Endothelial cell of umbilical vein (primary cell): ENCODE measurements around the gene ZNF142. TPM values are rescaled to one million over a fixed set of nuclear protein-coding genes. Genes with fewer than 3 reads are reported as not detected.

ENCODE experiments used
- BruUV-seq: library from RNA; stranded (reverse); fragments of 400-500 nt; replicated peaks from 2 replicates; lab custom pipeline; 2021; lab: Mats Ljungman, UMichigan
- CTCF ChIA-PET: fragments of 300-600, 350-600 bp; sonication (Branson Sonifier 250); formaldehyde crosslinking; loops from one replicate; lab custom pipeline; 2021; ENCODE audit warnings: antibody characterized with exemption, inconsistent platforms; lab: Charles Lee
- POLR2A ChIA-PET: fragments of 300-600, 350-600 bp; sonication (Branson Sonifier 250); formaldehyde crosslinking; loops from one replicate; lab custom pipeline; 2021; ENCODE audit warnings: antibody characterized with exemption, inconsistent platforms; lab: Charles Lee
- DNase-seq: peaks from one replicate; pipeline ENCODE4 v3.0.0-alpha.2; 2011; ENCODE audit warnings: low read depth, low spot score
- FAIRE-seq: peaks from 2 replicates; lab custom pipeline; 2011; peaks lifted over from hg19 to GRCh38; lab: Jason Lieb, UNC
- H2AFZ ChIP-seq: 2 replicates; pipeline ENCODE4 v1.6.0; 2012; ENCODE audit warnings: low read depth, low read length, control low read depth, inconsistent platforms
- H3K27ac ChIP-seq: 2 replicates; pipeline ENCODE4 v1.5.1; 2011; ENCODE audit warnings: low read depth, mild to moderate bottlenecking, control low read depth, low read length, moderate library complexity; ENCODE audit not compliant: insufficient read depth
- H3K27me3 ChIP-seq, 2 experiments: 2 replicates each; pipeline versions ENCODE4 v1.6.0 to v1.6.1; 2011; ENCODE audit warnings: low read length in 2 of 2, mixed read lengths in 1 of 2; ENCODE audit not compliant: control insufficient read depth in 2 of 2, insufficient read depth in 2 of 2
- H3K36me3 ChIP-seq, 2 experiments: 2 replicates in 1 of 2; 3 replicates in 1 of 2; pipeline ENCODE4 v1.5.1; 2011; ENCODE audit warnings: low read length in 2 of 2, mild to moderate bottlenecking in 1 of 2, moderate library complexity in 1 of 2; ENCODE audit not compliant: control insufficient read depth in 2 of 2, insufficient read depth in 2 of 2; ENCODE audit errors: extremely low read depth in 1 of 2
- H3K4me1 ChIP-seq: 3 replicates; pipeline ENCODE4 v1.5.1; 2011; ENCODE audit warnings: mild to moderate bottlenecking, low read length; ENCODE audit not compliant: control insufficient read depth, insufficient read depth; ENCODE audit errors: extremely low read depth
- H3K4me2 ChIP-seq: 2 replicates; pipeline ENCODE4 v1.6.1; 2011; ENCODE audit warnings: low read length, control low read depth, mixed read lengths; ENCODE audit not compliant: insufficient read depth
- H3K4me3 ChIP-seq, 3 experiments: fragments of 200-600 bp in 1 of 3; sonication (generic), shearing (Covaris generic) in 1 of 3; replicated peaks in 1 of 3; 2 replicates each; pipeline ENCODE4 v1.5.1; 2011 to 2016; ENCODE audit warnings: control low read depth in 3 of 3, low read length in 3 of 3, mild to moderate bottlenecking in 2 of 3, inconsistent platforms in 1 of 3, low read depth in 1 of 3, moderate library complexity in 1 of 3; ENCODE audit not compliant: insufficient read depth in 1 of 3
- H3K79me2 ChIP-seq: 2 replicates; pipeline ENCODE4 v1.6.0; 2012; ENCODE audit warnings: low read length, inconsistent platforms; ENCODE audit not compliant: control insufficient read depth, insufficient read depth
- H3K9ac ChIP-seq: replicated peaks from 2 replicates; pipeline ENCODE3; 2011; ENCODE audit warnings: low read length, control low read depth; ENCODE audit not compliant: insufficient read depth; ENCODE audit errors: extremely low read depth
- H3K9me1 ChIP-seq: replicated peaks from 3 replicates; pipeline ENCODE4 v1.6.0; 2011; ENCODE audit warnings: mild to moderate bottlenecking, low read length; ENCODE audit not compliant: control insufficient read depth, insufficient read depth; ENCODE audit errors: extremely low read depth
- H3K9me3 ChIP-seq: replicated peaks from 2 replicates; pipeline ENCODE4 v1.5.1; 2012; ENCODE audit warnings: low read length, inconsistent platforms; ENCODE audit not compliant: control insufficient read depth, insufficient read depth
- H4K20me1 ChIP-seq: replicated peaks from 2 replicates; pipeline ENCODE3; 2011; ENCODE audit warnings: mild to moderate bottlenecking, low read length; ENCODE audit not compliant: control insufficient read depth, insufficient read depth; ENCODE audit errors: extremely low read depth
- CTCF ChIP-seq, 2 donors: IDR thresholded peaks; 1 replicate in 1 of 2; 2 replicates in 1 of 2; pipeline ENCODE4 v1.5.1; 2011; ENCODE audit warnings: low read length in 2 of 2, mild to moderate bottlenecking in 2 of 2, moderate library complexity in 2 of 2, control low read depth in 1 of 2, inconsistent platforms in 1 of 2, low read depth in 1 of 2; ENCODE audit not compliant: insufficient read depth in 1 of 2; ENCODE audit errors: extremely low read depth in 1 of 2
- EZH2 ChIP-seq: IDR thresholded peaks from 2 replicates; pipeline ENCODE4 v1.6.1; 2012; ENCODE audit warnings: borderline replicate concordance, low read depth, mild to moderate bottlenecking, moderate library complexity, low read length, inconsistent platforms; ENCODE audit not compliant: severe bottlenecking
- FOS ChIP-seq: IDR thresholded peaks from 2 replicates; pipeline ENCODE4 v1.6.1; 2011; ENCODE audit warnings: mild to moderate bottlenecking, low read length, moderate library complexity, borderline replicate concordance; ENCODE audit not compliant: insufficient read depth
- GATA2 ChIP-seq: IDR thresholded peaks from 2 replicates; pipeline ENCODE4 v1.7.0; 2011; ENCODE audit warnings: low read depth, mild to moderate bottlenecking, moderate library complexity, mixed read lengths, low read length; ENCODE audit not compliant: insufficient read length, insufficient read depth
- JUN ChIP-seq: IDR thresholded peaks from 2 replicates; pipeline ENCODE4 v1.6.1; 2011; ENCODE audit warnings: borderline replicate concordance, low read depth; ENCODE audit not compliant: insufficient read length, insufficient read depth
- MAX ChIP-seq: IDR thresholded peaks from 2 replicates; pipeline ENCODE4 v1.6.1; 2011; ENCODE audit not compliant: insufficient read depth, insufficient read length
- MYC ChIP-seq: IDR thresholded peaks from one replicate; pipeline ENCODE4 v1.6.1; 2011; ENCODE audit warnings: mild to moderate bottlenecking, low read depth, low read length
- POLR2A ChIP-seq: IDR thresholded peaks from 2 replicates; pipeline ENCODE4 v1.6.1; 2012; ENCODE audit warnings: low read depth, mild to moderate bottlenecking, control low read depth, low read length
- POLR2AphosphoS5 ChIP-seq: IDR thresholded peaks from 2 replicates; pipeline ENCODE4 v1.6.1; 2012; ENCODE audit warnings: low read depth, mild to moderate bottlenecking, control low read depth, low read length, moderate library complexity; ENCODE audit not compliant: insufficient read depth
- dilution Hi-C: fragments of 300-500 bp; cut with MboI; formaldehyde crosslinking; loops from one replicate; pipeline ENCODE4 v1.15.0; 2019; ENCODE audit warnings: low sequenced_read_pairs; ENCODE audit not compliant: extremely low pct_ligation_motif_present
- intact Hi-C: fragments of 100-400 bp; cut with micrococcal nuclease; formaldehyde crosslinking; loops from one replicate; pipeline ENCODE4 v1.10.0; 2022
- polyA plus RNA-seq, 4 experiments: library from polyadenylated mRNA; depleted of rRNA in 3 of 4; stranded (reverse) in 3 of 4; unstranded in 1 of 4; fragments of >200 nt; gene quantifications; 2 replicates each; pipeline versions ENCODE4 v1.2.1 to v1.2.3, GENCODE V29; 2011 to 2012; ENCODE audit warnings: missing spikeins in 1 of 4
- total RNA-seq: library from RNA; stranded (reverse); gene quantifications from 2 replicates; pipeline ENCODE4 v1.2.3, GENCODE V29; 2021

Gene ZNF142
- total and polyA plus RNA-seq, 2 donors (not counting 3 experiments of a cell fraction or from before 2014, with no cell fraction given): 14.5 to 34.5 TPM

GRCh38 chr2:218671654-218672566 lies 12.5 kb upstream of the ZNF142 start, which contains the start of the genes RNF25 and STK36:
Gene RNF25 (minus strand): TSS chr2:218672002. CDS start chr2:218671970, 32 bp downstream.
Gene STK36 (plus strand): TSS chr2:218672086. CDS start chr2:218672830, 744 bp downstream.
- peak; percentile 97 for FAIRE-seq
- Histone ChIP-seq H3K4me3 (peak within 1 kb of the TSS; percentile 54 to 87 (median 82)), H3K9me1 (no peaks in the 10 kb centered on the region), H3K27ac (peak within 1 kb of the TSS; percentile 79), H3K79me2 (peaks cover 17% of the 10 kb centered on the region), H3K4me1 (peaks cover 16% of the 10 kb centered on the region), H2AFZ (peak within 1 kb of the TSS; percentile 93), H3K9ac (peak within 1 kb of the TSS; percentile 91), H3K4me2 (peak within 1 kb of the TSS; percentile 94), H3K27me3 (no peaks in the 10 kb centered on the region), H4K20me1 (no peaks in the 10 kb centered on the region), H3K9me3 (no peaks in the 10 kb centered on the region), H3K36me3 (peaks cover 7 to 8% of the 10 kb centered on the region in 2 experiments)
- TF ChIP-seq POLR2A: peak; percentile 86
- peak; percentile 81 for TF ChIP-seq POLR2AphosphoS5
- TF ChIP-seq JUN: no peak
- POLR2A ChIA-PET: interaction anchor here (0.6 to 1.8 kb wide), 4 partner anchors 13 to 258 kb away, joined by 4 to 5 read pairs (median 4); partner anchors contain the start of genes BCS1L and ZNF142
- dilution Hi-C loops: no loop called here
- CTCF ChIA-PET: interaction anchor here (0.5 to 5.4 kb wide), 11 partner anchors 8 to 274 kb away, joined by 3 to 36 read pairs (median 3); partner anchors contain the start of genes BCS1L, TTLL4 and ZNF142
- DNase-seq: peak; percentile 82
- no TSS peak for BruUV-seq
- intact Hi-C loops: loop anchor here (1.0 kb wide), 3 partner anchors 13 to 175 kb away; partner anchors contain the start of genes BCS1L, TTLL4 and ZNF142

GRCh38 chr2:218671097-218671653 lies 11.8 kb upstream of the ZNF142 start:
- Histone ChIP-seq H3K9me1 (no peaks in the 10 kb centered on the region), H2AFZ (peak overlapping the region; percentile 93), H3K4me2 (peak overlapping the region; percentile 94), H3K27ac (peak overlapping the region; percentile 79), H3K9ac (peak overlapping the region; percentile 91), H3K4me1 (peaks cover 16% of the 10 kb centered on the region), H4K20me1 (no peaks in the 10 kb centered on the region), H3K4me3 (peak overlapping the region; percentile 54 to 87 (median 82)), H3K27me3 (no peaks in the 10 kb centered on the region), H3K9me3 (no peaks in the 10 kb centered on the region), H3K36me3 (peaks cover 9 to 10% of the 10 kb centered on the region in 2 experiments), H3K79me2 (peaks cover 17% of the 10 kb centered on the region)
- CTCF ChIA-PET: interaction anchor here (0.6 to 5.4 kb wide), 7 partner anchors 12 to 179 kb away, joined by 3 to 36 read pairs (median 7); partner anchors contain the start of genes BCS1L, TTLL4 and ZNF142
- FAIRE-seq: peak; percentile 48
- intact Hi-C loops (loop anchor here (1.0 kb wide), 1 partner anchor 39 kb away; the partner anchor contains the start of gene TTLL4), dilution Hi-C loops (no loop called here)
- POLR2A ChIA-PET: interaction anchor here (0.6 to 1.8 kb wide), 3 partner anchors 12 to 257 kb away, joined by 4 to 5 read pairs (median 5); partner anchors contain the start of genes BCS1L and ZNF142
- BruUV-seq: TSS peak; percentile 52
- DNase-seq: peak; percentile 17
- no peak for TF ChIP-seq MYC
- TF ChIP-seq EZH2: no peak
- TF ChIP-seq FOS: no peak
- no peak for TF ChIP-seq GATA2
- no peak for TF ChIP-seq POLR2A
- TF ChIP-seq MAX: no peak
- TF ChIP-seq POLR2AphosphoS5: no peak
- no peak for TF ChIP-seq CTCF (IDR thresholded peaks at IDR 0.05; ENCODE audit: extremely low read depth in 1 of 2, insufficient read depth in 1 of 2, low read depth in 1 of 2, low read length in 2 of 2)
- no peak for TF ChIP-seq JUN
